Measurements from ENCODE around the gene STRN4.

STRN4 gene

GRCh38 chr19:46697204-46697960 is 48.9 kb downstream of the STRN4 start:
- DNase-seq, result peak; percentile 88
- Histone ChIP-seq H3K14ac (ENCODE audit: low read length in 2 of 2) (no peak overlapping the region), H2BK120ac (ENCODE audit: low read depth, low read length) (no peak overlapping the region), H4K91ac (ENCODE audit: low read length) (no peak overlapping the region), H2BK5ac (ENCODE audit: low read depth, low read length, poor library complexity, severe bottlenecking) (no peak overlapping the region), H3K4me3 (ENCODE audit: insufficient read depth in 1 of 2, low read depth in 1 of 2, low read length in 2 of 2) (no peak overlapping the region), H2BK12ac (ENCODE audit: low read length in 2 of 2) (no peak overlapping the region), H3K79me1 (replicated peaks; ENCODE audit: low read length, poor library complexity, severe bottlenecking) (peaks cover 18% of the 10 kb centered on the region), H2AFZ (ENCODE audit: low read depth, low read length) (no peak overlapping the region), H3K9ac (ENCODE audit: low read length) (peak overlapping the region; percentile 26), H2AK5ac (ENCODE audit: low read length, severe bottlenecking) (no peak overlapping the region), H3K4me1 (ENCODE audit: control insufficient read depth, insufficient read depth, low read depth, low read length) (peaks cover 10% of the 10 kb centered on the region), H3K9me3 (ENCODE audit: control insufficient read depth, low read length) (no peaks in the 10 kb centered on the region), H3K27ac (ENCODE audit: low read length, poor library complexity, severe bottlenecking) (no peak overlapping the region), H3K4ac (ENCODE audit: low read depth in 1 of 2, low read length in 2 of 2) (no peak overlapping the region), H3K23ac (ENCODE audit: low read length in 2 of 2) (no peak overlapping the region), H3K18ac (ENCODE audit: low read depth in 1 of 2, low read length in 2 of 2) (no peak overlapping the region), H2BK15ac (ENCODE audit: low read depth, poor library complexity, severe bottlenecking) (no peak overlapping the region), H3K4me2 (ENCODE audit: low read length, poor library complexity, severe bottlenecking) (peak overlapping the region; percentile 60), H3K27me3 (ENCODE audit: control insufficient read depth in 1 of 2, insufficient read depth in 1 of 2, low read length in 2 of 2) (no peaks in the 10 kb centered on the region), H4K8ac (ENCODE audit: low read length) (no peak overlapping the region), H3K36me3 (ENCODE audit: control insufficient read depth in 1 of 2, insufficient read depth in 2 of 2, low read depth in 1 of 2, low read length in 2 of 2) (peaks cover 78 to 85% of the 10 kb centered on the region in 2 experiments)
- 36% methylated on average over 39 of the region's 39 CpGs for WGBS

- Histone ChIP-seq H3K4me1 (ENCODE audit: control insufficient read depth, insufficient read depth, low read depth, low read length) (peaks cover 10% of the 10 kb centered on the region), H2BK120ac (ENCODE audit: low read depth, low read length) (no peak overlapping the region), H4K8ac (ENCODE audit: low read length) (no peak overlapping the region), H2AK5ac (ENCODE audit: low read length, severe bottlenecking) (no peak overlapping the region), H3K14ac (ENCODE audit: low read length in 2 of 2) (no peak overlapping the region), H2AFZ (ENCODE audit: low read depth, low read length) (no peak overlapping the region), H3K9me3 (ENCODE audit: control insufficient read depth, low read length) (no peaks in the 10 kb centered on the region), H3K18ac (ENCODE audit: low read depth in 1 of 2, low read length in 2 of 2) (no peak overlapping the region), H2BK15ac (ENCODE audit: low read depth, poor library complexity, severe bottlenecking) (no peak overlapping the region), H3K27me3 (ENCODE audit: control insufficient read depth in 1 of 2, insufficient read depth in 1 of 2, low read length in 2 of 2) (no peaks in the 10 kb centered on the region), H3K4me2 (ENCODE audit: low read length, poor library complexity, severe bottlenecking) (peak overlapping the region; percentile 60), H3K4ac (ENCODE audit: low read depth in 1 of 2, low read length in 2 of 2) (no peak overlapping the region), H3K9ac (ENCODE audit: low read length) (no peak overlapping the region), H3K27ac (ENCODE audit: low read length, poor library complexity, severe bottlenecking) (no peak overlapping the region), H2BK12ac (ENCODE audit: low read length in 2 of 2) (no peak overlapping the region), H3K4me3 (ENCODE audit: insufficient read depth in 1 of 2, low read depth in 1 of 2, low read length in 2 of 2) (no peak overlapping the region), H3K79me1 (replicated peaks; ENCODE audit: low read length, poor library complexity, severe bottlenecking) (peaks cover 21% of the 10 kb centered on the region), H3K36me3 (ENCODE audit: control insufficient read depth in 1 of 2, insufficient read depth in 2 of 2, low read depth in 1 of 2, low read length in 2 of 2) (peaks cover 81 to 85% of the 10 kb centered on the region in 2 experiments), H4K91ac (ENCODE audit: low read length) (no peak overlapping the region), H2BK5ac (ENCODE audit: low read depth, low read length, poor library complexity, severe bottlenecking) (no peak overlapping the region), H3K23ac (ENCODE audit: low read length in 2 of 2) (no peak overlapping the region)
- no peak for DNase-seq
- 84% methylated on average over 9 of the region's 9 CpGs for WGBS
Observed at GRCh38 chr19:46696866-46697203, 49.4 kb downstream of the STRN4 start.

- Histone ChIP-seq H3K4me3 (ENCODE audit: insufficient read depth in 1 of 2, low read depth in 1 of 2, low read length in 2 of 2) (no peak overlapping the region), H2AK5ac (ENCODE audit: low read length, severe bottlenecking) (no peak overlapping the region), H3K14ac (ENCODE audit: low read length in 2 of 2) (no peak overlapping the region), H3K9ac (ENCODE audit: low read length) (no peak overlapping the region), H4K91ac (ENCODE audit: low read length) (no peak overlapping the region), H3K4me1 (ENCODE audit: control insufficient read depth, insufficient read depth, low read depth, low read length) (peaks cover 10% of the 10 kb centered on the region), H2BK120ac (ENCODE audit: low read depth, low read length) (no peak overlapping the region), H2AFZ (ENCODE audit: low read depth, low read length) (no peak overlapping the region), H2BK12ac (ENCODE audit: low read length in 2 of 2) (no peak overlapping the region), H2BK5ac (ENCODE audit: low read depth, low read length, poor library complexity, severe bottlenecking) (no peak overlapping the region), H2BK15ac (ENCODE audit: low read depth, poor library complexity, severe bottlenecking) (no peak overlapping the region), H3K18ac (ENCODE audit: low read depth in 1 of 2, low read length in 2 of 2) (no peak overlapping the region), H4K8ac (ENCODE audit: low read length) (no peak overlapping the region), H3K4ac (ENCODE audit: low read depth in 1 of 2, low read length in 2 of 2) (no peak overlapping the region), H3K27ac (ENCODE audit: low read length, poor library complexity, severe bottlenecking) (no peak overlapping the region), H3K27me3 (ENCODE audit: control insufficient read depth in 1 of 2, insufficient read depth in 1 of 2, low read length in 2 of 2) (no peaks in the 10 kb centered on the region), H3K79me1 (replicated peaks; ENCODE audit: low read length, poor library complexity, severe bottlenecking) (peaks cover 21% of the 10 kb centered on the region), H3K4me2 (ENCODE audit: low read length, poor library complexity, severe bottlenecking) (no peak overlapping the region), H3K36me3 (ENCODE audit: control insufficient read depth in 1 of 2, insufficient read depth in 2 of 2, low read depth in 1 of 2, low read length in 2 of 2) (peaks cover 78 to 85% of the 10 kb centered on the region in 2 experiments), H3K9me3 (ENCODE audit: control insufficient read depth, low read length) (no peaks in the 10 kb centered on the region), H3K23ac (ENCODE audit: low read length in 2 of 2) (no peak overlapping the region)
- WGBS, result 95% methylated on average over 10 of the region's 10 CpGs
- DNase-seq, result no peak
Observed at GRCh38 chr19:46696052-46696451, 50.2 kb downstream of the STRN4 start.

DNA sequence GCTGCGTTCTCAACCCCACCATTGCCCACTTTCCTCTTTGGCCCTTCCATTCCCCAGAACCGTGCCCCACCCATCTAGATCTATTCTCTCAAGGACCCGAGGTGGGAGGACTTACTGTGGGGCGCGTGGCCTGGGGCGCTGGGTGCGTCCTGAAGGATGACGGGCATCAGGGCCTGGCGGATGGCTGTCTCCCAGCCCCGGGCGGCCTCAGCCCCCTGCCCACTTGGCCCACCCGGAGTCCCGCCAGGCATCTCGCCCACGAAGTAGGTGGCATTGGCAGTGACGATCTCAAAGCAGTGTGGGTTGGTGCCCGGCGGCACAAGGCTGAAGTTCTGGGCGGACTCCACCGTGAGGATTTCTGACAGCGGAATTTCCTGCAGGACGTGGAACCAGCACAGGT is 52.5 kb downstream of the STRN4 start:
- Histone ChIP-seq H2BK15ac (ENCODE audit: low read depth, poor library complexity, severe bottlenecking) (no peak overlapping the region), H2BK5ac (ENCODE audit: low read depth, low read length, poor library complexity, severe bottlenecking) (no peak overlapping the region), H4K8ac (ENCODE audit: low read length) (no peak overlapping the region), H3K79me1 (replicated peaks; ENCODE audit: low read length, poor library complexity, severe bottlenecking) (peaks cover 21% of the 10 kb centered on the region), H2BK120ac (ENCODE audit: low read depth, low read length) (no peak overlapping the region), H3K9me3 (ENCODE audit: control insufficient read depth, low read length) (no peaks in the 10 kb centered on the region), H3K4ac (ENCODE audit: low read depth in 1 of 2, low read length in 2 of 2) (no peak overlapping the region), H3K4me2 (ENCODE audit: low read length, poor library complexity, severe bottlenecking) (no peak overlapping the region), H3K4me3 (ENCODE audit: insufficient read depth in 1 of 2, low read depth in 1 of 2, low read length in 2 of 2) (no peak overlapping the region), H3K36me3 (ENCODE audit: control insufficient read depth in 1 of 2, insufficient read depth in 2 of 2, low read depth in 1 of 2, low read length in 2 of 2) (peaks cover 77 to 84% of the 10 kb centered on the region in 2 experiments), H3K18ac (ENCODE audit: low read depth in 1 of 2, low read length in 2 of 2) (no peak overlapping the region), H3K9ac (ENCODE audit: low read length) (no peak overlapping the region), H2AK5ac (ENCODE audit: low read length, severe bottlenecking) (no peak overlapping the region), H2BK12ac (ENCODE audit: low read length in 2 of 2) (no peak overlapping the region), H3K27me3 (ENCODE audit: control insufficient read depth in 1 of 2, insufficient read depth in 1 of 2, low read length in 2 of 2) (no peaks in the 10 kb centered on the region), H3K27ac (ENCODE audit: low read length, poor library complexity, severe bottlenecking) (no peak overlapping the region), H4K91ac (ENCODE audit: low read length) (no peak overlapping the region), H3K14ac (ENCODE audit: low read length in 2 of 2) (no peak overlapping the region), H2AFZ (ENCODE audit: low read depth, low read length) (no peak overlapping the region), H3K23ac (ENCODE audit: low read length in 2 of 2) (no peak overlapping the region), H3K4me1 (ENCODE audit: control insufficient read depth, insufficient read depth, low read depth, low read length) (peaks cover 10% of the 10 kb centered on the region)
- no peak for DNase-seq
- 98% methylated on average over 22 of the region's 22 CpGs for WGBS
